ENCODE measurements around the gene REV3L.

REV3L gene

DNA sequence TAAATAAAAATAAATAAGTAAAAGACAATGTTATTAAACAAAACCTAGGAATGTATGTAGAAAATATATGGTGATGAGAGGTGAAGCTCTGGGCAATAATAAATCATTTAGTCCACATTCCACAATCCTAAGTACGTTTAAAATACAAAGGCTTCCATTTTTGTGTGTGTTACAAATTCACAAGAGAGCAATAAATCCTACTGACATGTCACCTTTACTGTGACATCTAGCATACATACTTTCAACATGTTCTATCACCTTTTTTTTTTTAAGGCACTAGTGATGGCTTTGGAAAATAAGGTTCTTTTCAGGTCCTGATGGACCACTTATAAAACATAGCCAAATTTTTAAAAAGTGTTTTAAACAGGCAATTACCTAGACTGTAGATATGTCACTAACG lies 12.0 kb downstream of the REV3L start:
- TF ChIP-seq, protein P1, sequence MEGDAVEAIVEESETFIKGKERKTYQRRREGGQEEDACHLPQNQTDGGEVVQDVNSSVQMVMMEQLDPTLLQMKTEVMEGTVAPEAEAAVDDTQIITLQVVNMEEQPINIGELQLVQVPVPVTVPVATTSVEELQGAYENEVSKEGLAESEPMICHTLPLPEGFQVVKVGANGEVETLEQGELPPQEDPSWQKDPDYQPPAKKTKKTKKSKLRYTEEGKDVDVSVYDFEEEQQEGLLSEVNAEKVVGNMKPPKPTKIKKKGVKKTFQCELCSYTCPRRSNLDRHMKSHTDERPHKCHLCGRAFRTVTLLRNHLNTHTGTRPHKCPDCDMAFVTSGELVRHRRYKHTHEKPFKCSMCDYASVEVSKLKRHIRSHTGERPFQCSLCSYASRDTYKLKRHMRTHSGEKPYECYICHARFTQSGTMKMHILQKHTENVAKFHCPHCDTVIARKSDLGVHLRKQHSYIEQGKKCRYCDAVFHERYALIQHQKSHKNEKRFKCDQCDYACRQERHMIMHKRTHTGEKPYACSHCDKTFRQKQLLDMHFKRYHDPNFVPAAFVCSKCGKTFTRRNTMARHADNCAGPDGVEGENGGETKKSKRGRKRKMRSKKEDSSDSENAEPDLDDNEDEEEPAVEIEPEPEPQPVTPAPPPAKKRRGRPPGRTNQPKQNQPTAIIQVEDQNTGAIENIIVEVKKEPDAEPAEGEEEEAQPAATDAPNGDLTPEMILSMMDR (IDR thresholded peaks at IDR 0.05): no peak
- no peak overlapping the region for H3K9ac ChIP-seq
- no peaks in the 10 kb centered on the region for H3K27me3 ChIP-seq (ENCODE audit: control insufficient read depth, insufficient read depth, low read length)
- no peak overlapping the region for H3K27ac ChIP-seq
- no peak overlapping the region for H2AFZ ChIP-seq
- H3K79me2 ChIP-seq: peaks cover 25% of the 10 kb centered on the region
- H3K4me1 ChIP-seq: no peaks in the 10 kb centered on the region
- H3K4me3 ChIP-seq (ENCODE audit: low read depth, low read length): no peak overlapping the region
- H3K9me3 ChIP-seq (ENCODE audit: control insufficient read depth, low read length): no peaks in the 10 kb centered on the region
- no peaks in the 10 kb centered on the region for H3K36me3 ChIP-seq (ENCODE audit: control insufficient read depth, insufficient read depth, low read length)
- H3K4me2 ChIP-seq (ENCODE audit: low read length): no peak overlapping the region

- no peaks in the 10 kb centered on the region for H3K4me1 ChIP-seq
- H3K36me3 ChIP-seq (ENCODE audit: control insufficient read depth, insufficient read depth, low read length): no peaks in the 10 kb centered on the region
- H3K9me3 ChIP-seq (ENCODE audit: control insufficient read depth, low read length): no peaks in the 10 kb centered on the region
- no peak overlapping the region for H2AFZ ChIP-seq
- H3K27ac ChIP-seq: no peak overlapping the region
- no peaks in the 10 kb centered on the region for H3K27me3 ChIP-seq (ENCODE audit: control insufficient read depth, insufficient read depth, low read length)
- no peak overlapping the region for H3K4me2 ChIP-seq (ENCODE audit: low read length)
- H3K79me2 ChIP-seq: peaks cover 24% of the 10 kb centered on the region
- TF ChIP-seq, protein P1 (IDR thresholded peaks at IDR 0.05): no peak
- no peak overlapping the region for H3K4me3 ChIP-seq (ENCODE audit: low read depth, low read length)
- no peak overlapping the region for H3K9ac ChIP-seq
These were observed 13.5 kb downstream of the REV3L start for GRCh38 chr6:111469543-111469942.

DNA sequence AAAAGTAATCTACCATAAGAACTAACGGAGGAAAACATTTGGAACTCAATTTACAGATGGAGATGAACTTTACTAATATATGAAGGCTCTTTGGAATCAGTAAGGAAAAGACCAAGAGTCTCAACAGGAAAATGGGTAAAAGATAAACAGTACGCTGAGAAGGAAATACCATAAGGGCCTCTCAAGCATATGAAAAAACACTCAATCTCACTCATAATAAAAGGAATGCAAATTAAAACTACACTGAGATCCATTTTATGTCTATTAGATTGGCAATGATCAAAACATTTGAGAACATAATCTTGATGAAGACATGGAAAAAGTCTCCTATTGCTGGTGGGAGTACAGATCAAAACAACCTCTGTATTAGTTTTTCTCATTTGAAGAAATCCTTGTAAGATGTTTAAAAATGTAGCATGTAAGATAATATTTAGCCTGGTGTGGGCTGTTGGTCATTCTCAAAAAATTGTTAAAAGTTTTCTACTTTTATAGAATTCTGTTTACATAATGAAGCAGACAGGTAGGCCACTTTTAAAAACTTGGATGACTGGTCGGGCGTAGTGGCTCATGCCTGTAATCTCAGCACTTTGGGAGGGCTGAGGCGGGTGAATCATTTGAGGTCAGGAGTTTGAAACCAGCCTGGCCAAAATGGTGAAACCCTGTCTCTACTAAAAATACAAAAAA lies 14.5 kb downstream of the REV3L start:
- Histone ChIP-seq H3K27ac (no peak overlapping the region), H2AFZ (no peak overlapping the region), H3K79me2 (peaks cover 20% of the 10 kb centered on the region), H3K4me3 (ENCODE audit: low read depth, low read length) (no peak overlapping the region), H3K9ac (no peak overlapping the region), H3K36me3 (ENCODE audit: control insufficient read depth, insufficient read depth, low read length) (no peaks in the 10 kb centered on the region), H3K9me3 (ENCODE audit: control insufficient read depth, low read length) (no peaks in the 10 kb centered on the region), H3K4me2 (ENCODE audit: low read length) (no peak overlapping the region), H3K27me3 (ENCODE audit: control insufficient read depth, insufficient read depth, low read length) (no peaks in the 10 kb centered on the region), H3K4me1 (no peaks in the 10 kb centered on the region)
- TF ChIP-seq, protein P1 (IDR thresholded peaks at IDR 0.05): no peak

DNA sequence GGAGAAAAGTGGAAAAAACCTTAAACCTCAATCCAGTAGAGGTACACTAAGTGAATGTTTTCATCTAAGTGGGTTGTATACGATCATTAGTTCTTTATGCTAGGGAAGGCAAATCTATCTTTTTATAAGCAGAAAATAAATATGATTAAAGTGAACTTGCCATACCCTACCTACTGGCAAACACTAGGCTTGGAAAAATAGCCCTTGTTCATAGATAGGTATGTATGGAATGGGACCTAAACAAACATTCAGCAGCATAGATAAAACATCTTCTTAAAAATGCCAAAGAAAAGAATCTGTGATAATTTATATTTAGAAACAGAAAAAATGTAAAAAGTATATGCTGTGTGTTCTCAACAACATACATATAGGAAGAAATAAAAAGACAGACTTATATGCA lies 18.8 kb downstream of the REV3L start:
- no peak overlapping the region for H3K9ac ChIP-seq
- H3K79me2 ChIP-seq: peaks cover 14% of the 10 kb centered on the region
- no peak overlapping the region for H3K4me3 ChIP-seq (ENCODE audit: low read depth, low read length)
- no peaks in the 10 kb centered on the region for H3K9me3 ChIP-seq (ENCODE audit: control insufficient read depth, low read length)
- TF ChIP-seq, protein P1 (IDR thresholded peaks at IDR 0.05): no peak
- H3K27ac ChIP-seq: no peak overlapping the region
- no peak overlapping the region for H2AFZ ChIP-seq
- no peaks in the 10 kb centered on the region for H3K4me1 ChIP-seq
- no peak overlapping the region for H3K4me2 ChIP-seq (ENCODE audit: low read length)
- H3K36me3 ChIP-seq (ENCODE audit: control insufficient read depth, insufficient read depth, low read length): no peaks in the 10 kb centered on the region
- H3K27me3 ChIP-seq (ENCODE audit: control insufficient read depth, insufficient read depth, low read length): no peaks in the 10 kb centered on the region

DNA sequence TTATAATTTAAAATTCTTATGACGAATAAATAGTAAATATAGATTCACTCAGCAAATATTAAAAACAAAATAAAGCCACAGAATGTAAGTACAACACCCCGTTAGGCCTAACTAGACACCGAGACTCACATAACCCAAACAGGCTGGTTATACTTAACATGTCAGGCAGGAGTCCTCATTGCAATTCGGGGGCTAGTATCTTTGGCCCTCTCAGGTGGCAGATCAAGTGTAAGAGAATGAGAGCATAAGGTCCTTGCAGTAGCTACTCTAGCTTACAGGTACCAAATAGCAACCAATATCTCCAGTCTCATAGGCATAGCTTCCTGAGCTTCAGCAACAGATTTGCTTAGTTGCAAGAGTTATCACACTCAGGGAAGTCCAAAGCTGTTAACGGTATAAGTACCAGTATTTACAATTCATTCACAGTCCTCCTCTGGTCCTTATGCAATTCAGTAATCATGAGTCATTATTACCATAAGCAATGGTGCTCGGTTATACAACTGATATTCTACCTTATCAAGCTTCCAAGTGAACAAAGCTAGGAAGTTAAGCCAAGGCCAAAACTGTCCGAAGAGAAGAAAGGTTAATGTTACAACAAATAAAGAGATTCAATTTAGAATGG lies 20.1 kb downstream of the REV3L start:
- H3K79me2 ChIP-seq: peaks cover 15% of the 10 kb centered on the region
- no peak overlapping the region for H3K4me3 ChIP-seq (ENCODE audit: low read depth, low read length)
- no peaks in the 10 kb centered on the region for H3K4me1 ChIP-seq
- TF ChIP-seq, protein P1 (IDR thresholded peaks at IDR 0.05): no peak
- no peak overlapping the region for H3K9ac ChIP-seq
- no peak overlapping the region for H3K27ac ChIP-seq
- H3K27me3 ChIP-seq (ENCODE audit: control insufficient read depth, insufficient read depth, low read length): no peaks in the 10 kb centered on the region
- no peak overlapping the region for H3K4me2 ChIP-seq (ENCODE audit: low read length)
- H3K9me3 ChIP-seq (ENCODE audit: control insufficient read depth, low read length): no peaks in the 10 kb centered on the region
- H2AFZ ChIP-seq: no peak overlapping the region
- no peaks in the 10 kb centered on the region for H3K36me3 ChIP-seq (ENCODE audit: control insufficient read depth, insufficient read depth, low read length)
